ENCODE results near the gene SENP8. TPM values are rescaled to one million over a fixed set of nuclear protein-coding genes. Genes with fewer than 3 reads are reported as not detected.
"Not testable (repeated sequence)": the region's sequence is repeated elsewhere in the genome, so short reads cannot be mapped to it uniquely, and the experiment has no call there.

Gene SENP8
- total RNA-seq (ENCODE audit: low replicate concordance) = 9.0 and 13.5 TPM in 2 replicates

DNA sequence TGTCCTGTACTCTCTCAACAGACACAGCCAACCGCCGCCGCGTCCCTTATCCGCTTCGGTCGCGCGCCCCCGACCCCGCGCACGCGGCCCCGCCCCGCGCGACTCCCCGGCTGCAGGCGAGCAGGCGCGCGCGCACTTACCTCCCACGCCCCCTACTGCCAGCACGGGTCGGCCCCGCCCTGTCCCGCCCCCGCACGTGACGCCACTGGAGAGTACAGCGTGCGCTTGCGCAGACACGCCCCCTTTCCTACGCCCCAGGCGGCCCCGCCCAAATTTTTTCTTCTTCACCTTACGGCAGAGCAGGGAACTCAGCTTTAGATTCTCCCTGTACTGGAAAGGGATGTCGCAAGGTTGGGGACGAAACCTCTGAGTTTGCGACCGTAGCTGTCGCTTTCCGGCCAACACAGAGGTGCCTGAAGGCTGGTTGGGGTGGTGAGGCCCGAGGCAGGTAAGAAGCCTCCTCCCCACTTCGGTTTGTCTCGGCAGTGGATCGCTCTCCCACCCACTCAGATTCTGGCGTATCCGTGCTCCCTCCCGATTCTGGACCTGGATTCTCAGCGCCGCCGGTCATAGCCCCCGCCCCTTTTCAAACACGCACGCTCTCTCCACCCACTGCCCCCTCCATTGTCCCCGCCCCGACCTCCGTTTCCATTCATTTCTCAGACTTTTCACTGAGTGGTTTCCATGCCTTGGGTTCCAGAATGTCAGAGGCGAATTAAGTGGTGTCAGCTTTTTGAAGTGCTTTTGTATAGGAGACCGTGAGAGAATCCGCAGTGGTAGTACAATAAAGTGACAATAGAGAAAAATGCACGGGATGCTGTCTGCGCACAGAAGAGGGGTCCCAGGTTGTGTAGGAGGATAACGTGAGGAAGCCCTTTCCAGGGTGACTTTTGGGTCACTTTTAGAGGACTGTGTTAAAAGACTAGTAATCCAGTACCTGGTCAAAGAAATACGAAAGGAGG lies at the start of gene SENP8, which contains the start of gene MYO9A:
TSS of gene SENP8 (plus strand) at position 387 of the 962 bp plus-strand sequence. CDS start 21,221 bp downstream, outside the sequence.
TSS of gene MYO9A (minus strand) at position 134 of the 962 bp plus-strand sequence. CDS start 71,587 bp downstream, outside the sequence.
- peak within 1 kb of the TSS; percentile 95 for H3K27ac Mint-ChIP-seq
- H3K9me3 Mint-ChIP-seq = no peaks in the 10 kb centered on the region
- TF ChIP-seq EZH2 (IDR thresholded peaks at IDR 0.05) (no peak), EZH2phosphoT487 (IDR thresholded peaks at IDR 0.05) (no peak)
- TF ChIP-seq, protein P1, sequence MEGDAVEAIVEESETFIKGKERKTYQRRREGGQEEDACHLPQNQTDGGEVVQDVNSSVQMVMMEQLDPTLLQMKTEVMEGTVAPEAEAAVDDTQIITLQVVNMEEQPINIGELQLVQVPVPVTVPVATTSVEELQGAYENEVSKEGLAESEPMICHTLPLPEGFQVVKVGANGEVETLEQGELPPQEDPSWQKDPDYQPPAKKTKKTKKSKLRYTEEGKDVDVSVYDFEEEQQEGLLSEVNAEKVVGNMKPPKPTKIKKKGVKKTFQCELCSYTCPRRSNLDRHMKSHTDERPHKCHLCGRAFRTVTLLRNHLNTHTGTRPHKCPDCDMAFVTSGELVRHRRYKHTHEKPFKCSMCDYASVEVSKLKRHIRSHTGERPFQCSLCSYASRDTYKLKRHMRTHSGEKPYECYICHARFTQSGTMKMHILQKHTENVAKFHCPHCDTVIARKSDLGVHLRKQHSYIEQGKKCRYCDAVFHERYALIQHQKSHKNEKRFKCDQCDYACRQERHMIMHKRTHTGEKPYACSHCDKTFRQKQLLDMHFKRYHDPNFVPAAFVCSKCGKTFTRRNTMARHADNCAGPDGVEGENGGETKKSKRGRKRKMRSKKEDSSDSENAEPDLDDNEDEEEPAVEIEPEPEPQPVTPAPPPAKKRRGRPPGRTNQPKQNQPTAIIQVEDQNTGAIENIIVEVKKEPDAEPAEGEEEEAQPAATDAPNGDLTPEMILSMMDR (IDR thresholded peaks at IDR 0.05) = peak; percentile 17
- H3K27ac ChIP-seq = peak within 1 kb of the TSS; percentile 72
- H3K4me1 Mint-ChIP-seq = peaks cover 27% of the 10 kb centered on the region
- peak; percentile 99 for DNase-seq (ENCODE audit: low spot score)
- H3K27me3 ChIP-seq = no peaks in the 10 kb centered on the region
- H3K9me3 ChIP-seq (ENCODE audit: low read depth) = no peaks in the 10 kb centered on the region
- peak within 1 kb of the TSS; percentile 42 for H3K9ac ChIP-seq
- H4K20me1 ChIP-seq (ENCODE audit: low read depth) = peaks cover 17% of the 10 kb centered on the region
- H3K36me3 ChIP-seq = no peaks in the 10 kb centered on the region
- H3K4me2 ChIP-seq = peak within 1 kb of the TSS; percentile 95
- H3K4me3 ChIP-seq = peak within 1 kb of the TSS; percentile 78
- peak within 1 kb of the TSS; percentile 97 for H3K4me3 Mint-ChIP-seq
- H3F3A ChIP-seq (ENCODE audit: low read depth) = peaks cover 24% of the 10 kb centered on the region
- no peaks in the 10 kb centered on the region for H3K36me3 Mint-ChIP-seq
- peaks cover 6% of the 10 kb centered on the region for H3K27me3 Mint-ChIP-seq (ENCODE audit: insufficient read depth, low read depth)
- H2AFZ ChIP-seq (replicated peaks) = peak within 1 kb of the TSS; percentile 91
- peaks cover 9% of the 10 kb centered on the region for H3K4me1 ChIP-seq
- peaks cover 61% of the 10 kb centered on the region for H3K79me2 ChIP-seq (ENCODE audit: low read depth)

DNA sequence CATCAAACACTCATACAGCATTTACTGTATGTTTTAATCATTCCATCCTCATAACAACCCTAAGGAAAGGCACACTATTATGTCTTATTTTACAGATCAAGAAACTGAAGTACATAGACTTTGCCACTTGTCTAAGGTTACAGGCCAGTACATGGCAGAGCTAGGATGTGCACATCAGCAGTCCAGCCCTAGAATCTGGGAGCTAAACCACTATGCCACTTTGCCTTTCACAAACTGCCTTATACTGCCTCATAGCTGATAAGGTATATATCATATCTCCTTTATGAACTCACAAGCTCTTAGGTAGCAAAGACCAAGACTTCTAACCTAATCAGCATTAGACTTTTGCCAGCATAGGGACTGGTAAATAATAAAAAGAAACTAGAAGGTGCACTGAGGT lies 49.3 kb upstream of the SENP8 start:
- H3K27me3 Mint-ChIP-seq (ENCODE audit: insufficient read depth, low read depth) = peaks cover 2% of the 10 kb centered on the region
- peaks cover 2% of the 10 kb centered on the region for H3K36me3 Mint-ChIP-seq
- H3K27ac Mint-ChIP-seq = no peak overlapping the region
- Histone ChIP-seq H4K20me1 (ENCODE audit: low read depth) (no peaks in the 10 kb centered on the region), H3K4me1 (no peaks in the 10 kb centered on the region), H3K27ac (no peak overlapping the region), H3K36me3 (no peaks in the 10 kb centered on the region), H3K9me3 (ENCODE audit: low read depth) (no peaks in the 10 kb centered on the region), H2AFZ (replicated peaks) (no peak overlapping the region), H3K4me2 (no peak overlapping the region), H3F3A (ENCODE audit: low read depth) (no peaks in the 10 kb centered on the region), H3K4me3 (no peak overlapping the region), H3K9ac (no peak overlapping the region), H3K27me3 (no peaks in the 10 kb centered on the region), H3K79me2 (ENCODE audit: low read depth) (peaks cover 9% of the 10 kb centered on the region)
- TF ChIP-seq EZH2phosphoT487 (IDR thresholded peaks at IDR 0.05) (no peak), EZH2 (IDR thresholded peaks at IDR 0.05) (no peak)
- TF ChIP-seq, protein P1 (IDR thresholded peaks at IDR 0.05) = no peak
- no peak for DNase-seq (ENCODE audit: low spot score)
- H3K4me1 Mint-ChIP-seq = peaks cover 7% of the 10 kb centered on the region
- H3K4me3 Mint-ChIP-seq = no peak overlapping the region
- no peaks in the 10 kb centered on the region for H3K9me3 Mint-ChIP-seq

DNA sequence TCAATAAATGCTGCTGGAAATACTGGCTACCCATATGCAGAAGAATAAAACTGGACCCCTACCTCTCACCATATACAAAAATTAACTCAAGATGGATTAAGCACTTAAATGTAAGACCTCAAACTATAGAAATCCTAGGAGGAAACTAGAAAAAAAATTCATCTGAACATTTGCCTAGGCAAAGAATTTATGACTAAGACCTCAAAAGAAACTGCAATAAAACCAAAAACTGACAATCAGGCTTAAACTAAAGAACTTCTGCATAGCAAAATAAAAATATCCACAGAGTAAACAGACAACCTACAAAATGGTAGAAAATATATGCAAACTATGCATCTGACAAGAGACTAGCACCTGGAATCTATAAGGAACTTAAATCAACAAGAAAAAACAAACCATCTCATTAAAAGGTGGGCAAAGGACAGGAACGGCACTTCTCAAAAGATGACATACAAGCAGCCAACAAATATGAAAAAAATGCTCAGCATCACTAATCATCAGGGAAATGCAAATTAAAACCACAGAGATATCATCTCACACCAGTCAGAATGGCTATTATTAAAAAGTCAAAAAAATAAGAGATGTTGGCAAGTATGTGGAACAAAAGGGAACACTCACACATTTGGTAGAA lies 47.3 kb upstream of the SENP8 start:
- no peak overlapping the region for H3K9ac ChIP-seq
- DNase-seq (ENCODE audit: low spot score) = no peak
- no peak overlapping the region for H3K4me2 ChIP-seq
- H3K4me1 ChIP-seq = no peaks in the 10 kb centered on the region
- H3K4me3 Mint-ChIP-seq = no peak overlapping the region
- no peaks in the 10 kb centered on the region for H3K9me3 ChIP-seq (ENCODE audit: low read depth)
- H3K36me3 ChIP-seq = no peaks in the 10 kb centered on the region
- peaks cover 5% of the 10 kb centered on the region for H3K79me2 ChIP-seq (ENCODE audit: low read depth)
- no peak overlapping the region for H3K27ac ChIP-seq
- peaks cover 7% of the 10 kb centered on the region for H3K4me1 Mint-ChIP-seq
- H3K36me3 Mint-ChIP-seq = peaks cover 2% of the 10 kb centered on the region
- H4K20me1 ChIP-seq (ENCODE audit: low read depth) = no peaks in the 10 kb centered on the region
- TF ChIP-seq EZH2 (IDR thresholded peaks at IDR 0.05) = no peak
- TF ChIP-seq, protein P1 (IDR thresholded peaks at IDR 0.05) = no peak
- no peak for TF ChIP-seq EZH2phosphoT487 (IDR thresholded peaks at IDR 0.05)
- H3K9me3 Mint-ChIP-seq = peaks cover 2% of the 10 kb centered on the region
- H3F3A ChIP-seq (ENCODE audit: low read depth) = no peaks in the 10 kb centered on the region
- H3K27me3 Mint-ChIP-seq (ENCODE audit: insufficient read depth, low read depth) = peaks cover 2% of the 10 kb centered on the region
- H2AFZ ChIP-seq (replicated peaks) = no peak overlapping the region
- no peak overlapping the region for H3K4me3 ChIP-seq
- peak overlapping the region; percentile 26 for H3K27ac Mint-ChIP-seq
- no peaks in the 10 kb centered on the region for H3K27me3 ChIP-seq

DNA sequence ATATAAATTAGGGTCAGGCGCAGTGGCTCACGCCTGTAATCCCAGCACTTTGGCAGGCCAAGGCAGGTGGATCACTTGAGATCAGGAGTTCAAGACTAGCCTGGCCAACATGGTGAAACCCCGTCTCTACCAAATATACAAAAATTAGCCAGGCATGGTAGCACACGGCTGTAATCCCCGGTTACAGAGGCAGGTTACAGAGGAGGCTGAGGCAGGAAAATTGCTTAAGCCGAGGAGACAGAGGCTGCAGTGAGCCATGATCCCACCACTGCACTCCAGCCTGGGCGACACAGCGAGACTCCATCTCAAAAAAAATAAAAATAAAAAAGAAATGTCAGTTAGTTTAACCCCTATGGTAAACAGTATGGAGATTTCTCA lies 46.8 kb upstream of the SENP8 start:
- H3K9me3 Mint-ChIP-seq; DNase-seq (ENCODE audit: low spot score); H3K4me1 ChIP-seq; H3F3A ChIP-seq (ENCODE audit: low read depth); H2AFZ ChIP-seq (replicated peaks); H3K27me3 ChIP-seq; H3K36me3 Mint-ChIP-seq; H3K36me3 ChIP-seq; H3K9me3 ChIP-seq (ENCODE audit: low read depth); H3K4me2 ChIP-seq; H3K27ac Mint-ChIP-seq; H3K27ac ChIP-seq; H3K4me1 Mint-ChIP-seq; H3K4me3 Mint-ChIP-seq; H3K4me3 ChIP-seq; H4K20me1 ChIP-seq (ENCODE audit: low read depth); H3K27me3 Mint-ChIP-seq (ENCODE audit: insufficient read depth, low read depth); H3K79me2 ChIP-seq (ENCODE audit: low read depth); H3K9ac ChIP-seq: not testable (repeated sequence)

All from neural progenitor cell (in vitro differentiated cells).